ACHN (cell line): ENCODE results near the gene WDFY4.

ENCODE experiments used
- DNase-seq: peaks from one replicate; pipeline ENCODE4 v3.0.0-alpha.2; 2015
- in situ Hi-C: cut with HindIII; loops from 2 replicates; pipeline ENCODE4 v1.10.0; 2017; ENCODE audit warnings: low sequenced_read_pairs, low pct_ligation_motif_present, low pct_unique_long_range_greater_than_20kb

Gene WDFY4

DNA sequence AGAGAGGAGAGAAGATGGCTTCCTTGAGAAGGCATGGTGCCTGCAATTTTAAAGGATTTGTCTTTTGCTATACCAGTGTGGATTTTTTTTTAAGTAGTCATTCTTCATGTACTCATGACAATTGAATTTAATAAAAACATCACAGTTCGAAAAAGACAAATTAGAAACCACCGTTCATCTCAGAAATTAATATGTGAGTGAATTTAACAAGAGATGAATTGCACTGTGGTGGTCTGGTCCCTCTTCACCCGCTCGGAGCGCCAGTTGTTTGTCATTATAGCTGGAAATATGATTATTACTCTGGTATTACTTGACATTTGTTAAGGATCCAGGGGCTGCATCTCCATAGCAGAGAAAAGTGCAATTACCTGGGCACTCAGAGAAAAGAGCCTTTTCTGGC lies 163.0 kb downstream of the WDFY4 start:
- no peak for DNase-seq
- in situ Hi-C loops: no loop called here

DNA sequence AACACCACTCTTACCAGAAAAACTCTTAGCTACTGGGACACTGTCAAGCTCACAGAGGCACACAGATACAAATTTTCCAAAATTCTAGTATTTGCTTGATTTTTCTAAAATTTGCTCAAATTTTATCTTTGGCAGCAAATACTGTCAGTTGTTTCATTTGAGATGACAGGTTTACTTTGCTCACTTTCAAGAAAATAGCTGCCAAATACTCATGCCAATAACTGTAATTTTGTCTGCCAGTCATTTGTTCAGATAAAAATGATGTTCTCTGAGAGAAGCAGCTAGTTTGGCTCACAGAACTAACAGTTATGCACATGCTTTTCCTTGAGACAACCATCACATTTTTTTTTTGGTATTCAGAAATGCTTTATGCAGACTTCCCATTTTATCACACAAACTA lies 172.2 kb downstream of the WDFY4 start:
- in situ Hi-C loops: no loop called here
- DNase-seq: no peak

DNA sequence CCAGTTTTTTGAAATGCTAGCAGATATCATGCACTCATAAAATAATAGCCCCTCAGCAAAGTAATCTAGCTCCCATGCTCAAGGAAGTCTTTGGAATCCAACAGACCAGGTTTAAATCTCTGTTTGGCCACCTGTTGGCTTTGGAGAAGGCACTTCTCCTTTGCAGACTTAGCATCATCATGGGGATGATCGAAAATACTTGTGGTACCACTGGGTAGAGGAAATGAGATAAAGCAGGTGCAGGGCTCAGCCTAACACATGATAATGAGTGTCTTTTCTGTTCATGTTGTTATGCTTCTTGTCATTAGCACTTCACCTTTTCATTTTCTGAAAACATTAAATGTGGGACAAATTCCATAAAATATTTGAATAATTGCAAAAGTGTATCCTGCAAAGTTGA lies 187.6 kb downstream of the WDFY4 start:
- in situ Hi-C loops: no loop called here

DNA sequence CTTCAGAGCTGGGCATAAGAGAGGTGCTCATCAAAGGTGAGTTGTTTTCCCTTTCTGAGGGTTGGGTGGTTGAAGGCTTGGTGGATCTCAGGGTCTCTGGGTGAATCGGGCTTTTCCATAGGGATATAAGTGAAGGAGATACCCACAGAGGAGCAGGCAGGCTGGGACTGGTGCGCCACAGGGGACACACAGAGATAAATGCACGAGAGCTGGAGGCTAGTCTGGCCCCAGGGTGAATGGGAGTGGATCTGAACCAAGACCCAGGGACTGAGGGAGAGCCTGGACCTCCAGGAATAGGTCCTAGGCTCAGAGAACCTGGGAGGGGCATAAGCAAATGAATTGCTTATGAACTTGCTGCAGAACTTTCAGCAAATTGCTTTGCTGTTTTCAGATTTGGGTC lies 193.4 kb downstream of the WDFY4 start:
- DNase-seq: no peak
- in situ Hi-C loops: no loop called here

More for the DNA sequence above, 187.6 kb downstream of the WDFY4 start:
- DNase-seq: no peak

DNA sequence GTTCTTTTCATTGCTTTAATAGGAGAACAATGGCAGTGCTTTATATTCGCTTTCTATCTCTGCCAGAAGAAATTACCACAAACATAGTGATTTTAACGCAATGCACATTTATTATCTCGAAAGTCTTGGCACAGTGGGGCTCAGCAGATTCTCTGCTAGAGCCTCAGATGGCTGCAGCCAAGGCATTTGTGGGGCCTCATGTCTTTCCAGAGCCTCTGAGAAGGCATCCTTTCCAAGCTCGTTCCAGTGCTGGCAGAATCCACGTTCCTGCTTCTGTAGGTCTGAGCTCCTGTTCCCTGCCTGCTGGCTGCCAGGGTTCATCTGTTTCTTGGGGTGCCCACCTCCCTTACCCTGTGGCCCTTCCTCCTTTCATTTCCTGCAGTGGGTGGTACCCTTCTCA lies 194.8 kb downstream of the WDFY4 start:
- DNase-seq: no peak
- in situ Hi-C loops: no loop called here

DNA sequence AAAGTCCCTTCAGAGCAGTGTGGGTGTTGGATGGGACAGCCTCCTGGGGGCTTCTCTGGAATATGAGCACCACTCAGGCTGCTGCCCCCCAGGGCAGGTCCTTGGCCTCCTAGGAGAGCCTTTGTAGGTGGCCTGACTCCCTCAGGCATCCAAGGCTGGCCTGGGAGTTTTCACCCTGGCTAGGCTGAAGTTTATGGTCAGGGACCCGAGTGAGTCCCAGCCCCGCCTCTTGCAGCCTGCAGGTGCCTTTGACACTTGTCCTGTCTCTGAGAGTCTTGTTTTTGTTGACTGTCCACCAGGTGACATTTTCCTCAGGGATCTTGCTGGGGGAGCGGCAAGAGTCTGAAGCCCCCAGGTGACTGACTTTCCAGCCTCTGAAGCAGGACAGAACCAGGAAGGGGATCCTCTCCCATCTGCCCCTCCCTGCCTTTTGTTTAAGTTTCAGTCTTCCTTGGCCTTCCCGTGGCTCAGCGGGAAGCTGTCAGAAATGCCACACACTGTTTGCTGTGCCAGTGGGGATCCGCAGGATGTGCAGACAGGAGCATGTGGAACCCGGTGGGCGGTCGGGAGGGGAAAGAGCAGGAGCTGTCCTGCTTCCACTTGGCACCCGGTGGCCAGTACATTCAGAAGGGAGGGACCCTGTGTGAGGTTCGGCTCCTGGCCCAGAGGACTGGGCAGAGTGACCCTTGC lies 195.5 kb downstream of the WDFY4 start:
- in situ Hi-C loops: no loop called here
- no peak for DNase-seq

DNA sequence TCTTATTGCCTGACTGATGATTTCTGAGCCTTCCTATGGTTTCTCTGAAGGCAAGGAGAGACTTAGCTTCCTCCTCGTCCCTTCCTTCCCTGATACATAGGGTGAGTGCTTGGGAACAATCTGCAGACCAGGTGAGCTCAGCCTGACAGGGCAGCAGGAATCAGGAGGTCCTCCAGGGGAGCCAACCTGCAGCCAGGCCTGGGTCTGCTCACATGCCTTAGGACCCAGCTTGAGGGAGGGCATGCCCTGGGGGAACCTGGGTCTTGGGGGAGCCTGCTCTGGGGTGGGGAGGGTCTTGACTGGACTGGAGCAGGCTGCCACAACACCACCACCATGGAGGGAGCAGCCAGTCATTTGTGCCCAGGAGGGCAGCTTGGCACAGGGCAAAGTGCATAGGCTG lies 197.3 kb downstream of the WDFY4 start:
- in situ Hi-C loops: no loop called here
- no peak for DNase-seq

DNA sequence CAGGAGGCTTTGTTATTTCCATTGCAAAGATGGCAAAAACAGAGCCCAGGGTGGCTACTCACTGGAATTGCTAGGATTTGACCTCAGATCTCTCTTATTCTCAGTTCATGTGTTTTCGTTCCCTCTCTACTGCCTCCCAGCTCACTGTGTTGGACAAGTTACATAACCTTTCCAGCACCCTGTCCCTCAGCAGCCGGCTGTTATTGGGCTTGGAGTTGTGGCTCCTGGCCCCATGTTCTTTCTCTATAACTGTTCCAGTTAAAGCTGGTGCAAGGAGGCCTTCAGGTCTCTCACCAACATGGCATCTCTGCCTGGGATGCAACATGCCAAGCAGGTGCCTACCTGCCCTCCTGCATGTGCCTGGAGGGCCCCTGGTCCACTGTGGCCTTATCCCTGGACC lies 198.2 kb downstream of the WDFY4 start:
- in situ Hi-C loops: no loop called here
- DNase-seq: no peak

DNA sequence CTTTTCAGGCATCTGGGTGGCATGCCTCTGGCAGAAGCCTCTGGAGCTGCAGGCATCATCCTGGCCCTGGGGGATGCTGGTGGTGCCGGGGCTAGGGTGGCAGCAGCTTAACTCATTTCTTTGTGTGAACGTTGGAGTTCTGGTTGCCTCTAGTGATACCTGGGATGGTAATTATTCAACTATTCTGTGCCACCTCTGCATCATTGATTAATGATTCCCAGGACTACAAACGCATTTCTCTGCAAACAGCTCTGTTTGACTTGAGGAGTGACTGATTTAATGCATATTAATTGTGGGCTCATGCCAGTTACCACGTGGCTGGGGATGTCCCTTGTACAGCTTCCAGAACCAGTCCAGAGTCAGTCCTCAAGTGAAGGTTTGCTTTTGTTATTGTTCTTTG lies 199.0 kb downstream of the WDFY4 start:
- in situ Hi-C loops: no loop called here
- DNase-seq: no peak

DNA sequence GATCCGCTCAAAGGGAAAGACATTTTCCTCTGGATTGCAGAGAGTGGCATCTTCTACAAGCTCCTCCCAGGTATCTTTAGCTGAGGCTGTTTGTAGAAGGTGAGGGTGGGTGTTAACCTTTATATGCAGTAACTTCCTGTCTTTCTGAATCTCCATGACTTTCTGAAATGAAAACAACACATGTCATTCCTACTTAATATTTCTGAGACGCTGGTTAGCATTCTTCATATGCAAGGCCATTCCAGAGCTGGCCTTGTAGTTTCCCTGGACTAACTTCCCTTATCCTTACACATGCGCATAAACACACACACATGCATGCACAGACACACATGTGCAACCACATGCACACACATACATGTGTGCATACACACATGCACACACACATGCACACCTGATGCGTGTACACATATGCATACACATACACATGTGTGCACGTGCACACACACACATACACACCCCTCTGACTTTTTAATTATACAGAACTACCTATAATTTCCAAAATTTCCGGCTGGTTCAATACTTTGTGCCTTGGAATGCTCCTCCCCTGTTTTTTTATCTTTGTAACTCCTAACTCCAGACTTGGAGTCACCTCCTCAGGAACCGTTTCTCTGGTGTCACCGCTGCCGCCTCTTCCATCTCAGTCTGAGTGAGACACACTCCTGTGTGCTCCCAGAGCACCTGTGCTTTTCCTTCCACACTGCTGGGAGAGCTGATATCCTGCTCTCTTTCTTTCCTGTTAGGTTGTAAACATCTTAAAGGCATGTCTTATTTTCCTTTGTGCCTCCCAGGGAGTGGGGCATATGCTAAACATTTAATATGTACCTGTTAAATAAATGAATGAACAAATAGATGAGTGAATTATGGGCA lies 199.7 kb downstream of the WDFY4 start:
- in situ Hi-C loops: no loop called here
- DNase-seq: no peak

DNA sequence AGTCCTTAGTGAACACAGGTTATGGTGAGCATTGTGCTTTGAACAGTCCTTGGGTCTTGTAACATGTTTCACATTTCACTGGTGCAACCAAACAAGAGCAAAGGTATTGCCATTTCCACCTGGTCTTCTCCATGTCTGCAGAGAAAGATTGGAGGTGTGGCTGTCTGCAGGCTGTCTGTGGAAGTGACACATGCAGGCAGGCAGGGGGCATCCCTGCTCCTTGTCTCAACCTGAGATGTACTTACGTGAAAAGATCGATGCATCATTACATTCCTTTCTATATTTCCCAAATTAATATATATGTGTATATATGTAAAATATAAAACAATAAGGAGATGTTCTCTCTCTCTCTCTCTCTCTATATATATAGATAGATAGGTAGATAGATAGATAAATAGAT lies 200.7 kb downstream of the WDFY4 start:
- in situ Hi-C loops: no loop called here
- DNase-seq: peak; percentile 34

DNA sequence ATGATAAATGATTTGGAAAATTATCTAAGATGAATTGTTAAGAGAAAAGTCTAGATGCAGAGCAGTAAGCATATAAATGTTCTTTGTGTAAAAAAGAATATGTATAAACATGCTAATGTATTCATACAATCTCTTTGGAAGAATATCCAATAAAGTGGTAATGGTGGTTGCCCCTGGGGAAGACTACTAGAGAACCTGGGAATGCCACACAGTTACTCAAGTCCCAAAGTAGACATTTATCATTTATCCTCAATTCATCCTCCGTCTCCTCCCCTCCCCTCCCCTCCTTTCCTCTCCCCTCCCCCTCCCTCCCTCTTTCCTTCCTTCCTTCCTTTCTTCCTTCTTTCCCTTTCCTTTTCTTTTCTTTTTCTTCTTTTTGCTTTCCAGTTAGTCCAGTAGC lies 203.3 kb downstream of the WDFY4 start:
- DNase-seq: no peak
- in situ Hi-C loops: no loop called here

DNA sequence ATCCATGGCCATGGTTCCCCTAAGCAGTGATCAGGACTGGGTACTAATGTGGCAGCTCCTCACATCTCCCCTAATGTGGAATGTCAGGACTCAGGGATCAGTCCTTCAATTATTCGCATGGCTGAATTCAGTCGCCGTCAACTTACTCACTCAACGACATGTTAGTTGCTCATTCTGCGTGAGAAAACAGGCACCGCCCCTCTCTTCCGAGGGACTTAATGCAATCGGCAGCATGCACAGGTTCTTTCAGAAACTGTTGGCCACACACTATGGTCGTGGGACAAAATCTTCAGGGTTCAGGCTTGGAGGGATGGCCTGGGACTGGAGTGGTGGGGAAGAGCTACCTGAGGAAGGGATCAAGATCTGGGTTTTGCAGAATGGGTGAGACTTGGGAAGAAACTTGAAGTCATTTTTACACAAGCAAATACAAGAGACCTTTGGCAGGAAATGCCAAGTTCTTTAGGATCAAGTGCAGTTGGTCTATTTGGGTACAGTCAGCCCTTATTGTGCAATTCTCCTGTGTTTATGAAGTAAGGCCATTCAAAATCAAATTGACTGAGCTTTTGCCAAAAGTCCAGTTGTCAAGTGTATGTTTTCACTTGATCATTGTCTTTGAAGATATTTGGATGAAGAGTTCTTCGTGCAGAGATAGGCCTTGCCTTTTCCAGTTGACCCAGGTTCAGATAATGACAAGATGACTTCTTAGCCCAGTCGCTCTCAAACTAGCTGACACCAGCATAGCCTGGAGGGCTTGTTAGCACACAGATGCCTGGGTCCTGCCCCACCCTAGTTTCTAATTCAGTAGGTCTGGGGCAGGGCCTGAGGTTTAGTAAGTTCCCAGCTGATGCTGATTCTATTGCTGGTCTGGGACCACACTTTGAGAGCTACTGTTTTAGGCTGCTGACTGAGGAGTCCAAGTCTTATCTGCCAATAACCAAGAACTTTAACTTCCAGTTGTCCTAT lies 206.5 kb downstream of the WDFY4 start:
- in situ Hi-C loops: no loop called here
- DNase-seq: no peak

DNA sequence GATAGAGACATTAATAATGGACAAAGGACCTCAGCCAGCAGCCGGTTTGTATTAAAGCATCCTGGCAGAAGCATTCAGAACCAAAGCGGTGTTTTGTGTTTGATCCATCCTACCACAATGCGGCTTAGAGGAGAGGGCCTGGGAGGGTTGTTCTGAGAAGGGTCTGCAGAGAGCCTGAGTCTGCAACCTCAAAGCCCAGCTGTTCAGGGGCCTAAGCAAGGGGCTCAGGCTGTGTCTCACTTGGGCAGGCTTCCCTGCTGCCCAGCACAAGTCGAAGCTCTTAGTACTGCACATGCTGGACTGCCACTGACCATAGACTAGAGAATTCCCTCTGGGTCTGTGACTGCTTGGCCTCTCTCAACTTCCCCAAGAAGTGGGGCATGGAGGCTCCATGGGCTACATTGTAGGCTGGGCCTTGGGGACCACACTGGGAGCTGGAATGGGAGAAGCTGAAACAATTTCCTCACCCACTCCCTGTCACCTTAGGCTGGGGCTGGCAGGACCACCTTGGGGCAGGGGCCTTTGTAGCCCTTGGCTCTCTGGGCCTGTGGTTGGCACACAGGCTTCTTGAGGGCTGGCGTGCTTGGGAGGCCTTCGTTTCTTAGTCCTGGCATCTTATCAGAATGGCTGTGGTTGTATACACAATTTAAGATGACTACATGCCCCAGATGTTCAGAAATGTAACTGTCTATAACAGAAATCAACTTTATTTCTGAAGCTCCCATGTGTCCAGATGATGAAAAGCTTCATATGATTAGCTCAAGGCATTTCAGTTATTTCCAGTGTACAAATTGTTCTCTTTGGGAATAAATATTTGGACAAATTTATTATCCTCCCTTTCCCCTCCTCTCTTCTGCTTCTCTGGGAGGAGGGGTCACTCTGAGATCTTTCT lies 210.5 kb downstream of the WDFY4 start:
- in situ Hi-C loops: no loop called here
- DNase-seq: no peak

DNA sequence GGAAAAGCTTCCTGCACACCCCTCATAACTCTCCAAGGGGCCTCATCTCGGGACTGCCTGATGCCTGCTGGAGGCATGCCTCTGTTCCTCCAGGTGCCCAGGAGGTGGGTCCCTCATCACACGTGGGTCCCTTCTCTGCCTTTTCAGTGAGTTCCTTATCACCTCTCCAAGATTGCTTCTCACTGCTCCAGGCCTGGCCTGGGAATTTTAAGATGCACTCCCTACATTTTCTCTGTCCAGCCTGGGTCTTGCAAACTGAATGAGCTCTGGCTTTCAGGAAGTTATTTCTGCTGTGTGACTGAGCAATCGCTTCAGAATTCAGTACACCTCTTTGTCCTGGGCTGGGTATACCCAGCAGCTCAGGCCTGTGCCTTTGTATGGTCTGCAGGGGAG lies 211.1 kb downstream of the WDFY4 start:
- no peak for DNase-seq
- in situ Hi-C loops: no loop called here

DNA sequence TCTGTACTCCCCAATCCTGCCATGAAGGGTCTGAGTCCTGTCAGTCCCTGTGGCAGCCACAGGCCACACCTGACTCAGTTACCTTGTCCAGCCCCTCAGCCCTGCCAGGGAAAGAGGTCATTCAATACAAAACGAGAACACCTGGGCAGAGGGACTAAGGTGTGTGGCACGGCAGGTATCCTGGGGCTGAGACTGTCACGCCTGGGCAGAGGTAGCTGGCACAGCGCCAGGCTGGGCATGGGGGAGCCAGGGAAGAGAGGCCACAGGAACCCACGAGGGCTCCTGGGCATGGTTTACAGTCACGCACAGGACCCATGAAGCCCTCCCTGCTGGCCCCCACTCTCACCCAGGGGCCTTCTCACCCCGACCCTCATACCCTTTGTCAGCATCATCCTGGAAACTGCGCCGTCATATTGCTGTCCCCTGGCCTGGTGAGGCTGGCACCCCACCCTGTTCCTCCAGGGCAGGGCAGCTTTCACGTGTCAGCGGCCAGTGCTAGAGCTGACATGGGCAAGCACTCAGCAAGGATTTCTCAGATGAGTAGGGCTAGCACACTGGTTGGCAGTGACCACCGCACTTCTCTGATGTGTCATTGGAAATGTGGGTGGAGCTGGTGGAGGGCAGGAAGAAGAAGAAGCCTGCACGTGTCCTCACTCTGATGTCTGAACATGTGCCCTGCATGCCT lies 212.2 kb downstream of the WDFY4 start:
- DNase-seq: no peak
- in situ Hi-C loops: no loop called here

DNA sequence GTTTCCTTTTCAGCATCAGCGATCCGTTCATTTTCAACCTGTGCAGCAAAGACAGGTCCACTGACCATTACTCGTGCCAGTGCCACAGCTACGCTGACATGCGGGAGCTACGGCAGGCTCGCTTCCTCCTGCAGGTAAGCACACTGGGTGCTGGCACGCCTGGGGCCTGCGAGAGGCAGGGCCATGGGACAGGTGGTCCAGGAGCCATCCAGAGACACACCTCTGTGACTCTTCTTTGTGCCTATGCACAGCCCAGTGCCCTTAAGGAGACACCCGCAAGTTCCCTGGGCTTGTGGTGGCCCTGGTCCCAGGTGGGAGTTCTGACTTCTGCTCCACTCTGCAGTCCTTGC lies 212.7 kb downstream of the WDFY4 start:
- DNase-seq: no peak
- in situ Hi-C loops: no loop called here

DNA sequence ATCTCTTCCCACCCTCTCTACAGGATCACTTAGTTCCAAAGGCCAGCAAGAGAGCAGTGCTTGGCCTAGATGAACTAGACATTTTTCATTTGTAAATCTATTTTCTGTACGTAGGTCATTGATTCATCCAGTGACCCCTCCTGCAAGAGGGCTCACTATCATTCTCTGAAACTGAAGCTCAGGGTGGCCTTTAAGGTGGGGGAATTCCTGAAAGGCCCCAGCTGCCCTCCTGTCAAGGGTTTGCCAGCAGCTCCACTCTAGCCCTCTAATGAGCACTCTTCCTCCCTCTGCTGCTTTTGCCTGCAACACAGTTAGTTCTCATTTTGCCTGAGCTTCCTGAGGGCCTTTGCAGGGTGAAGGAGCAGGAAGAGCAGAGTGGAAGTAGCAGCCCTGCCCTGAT lies 213.8 kb downstream of the WDFY4 start:
- DNase-seq: no peak
- in situ Hi-C loops: no loop called here
